GM21737 (cell line): ENCODE measurements around the gene ZBTB43.
A peak's percentile ranks its signal among the peaks of the same experiment; 100 is the strongest.
"Not testable (repeated sequence)": the region's sequence is repeated elsewhere in the genome, so short reads cannot be mapped to it uniquely, and the experiment has no call there.

ENCODE experiments used
- ATAC-seq: cut with Tn5 transposase; IDR thresholded peaks from one replicate; pipeline ENCODE4 v1.9.1; 2021; ENCODE audit warnings: mild to moderate bottlenecking, moderate library complexity; ENCODE audit not compliant: unreplicated experiment

ZBTB43 gene

DNA sequence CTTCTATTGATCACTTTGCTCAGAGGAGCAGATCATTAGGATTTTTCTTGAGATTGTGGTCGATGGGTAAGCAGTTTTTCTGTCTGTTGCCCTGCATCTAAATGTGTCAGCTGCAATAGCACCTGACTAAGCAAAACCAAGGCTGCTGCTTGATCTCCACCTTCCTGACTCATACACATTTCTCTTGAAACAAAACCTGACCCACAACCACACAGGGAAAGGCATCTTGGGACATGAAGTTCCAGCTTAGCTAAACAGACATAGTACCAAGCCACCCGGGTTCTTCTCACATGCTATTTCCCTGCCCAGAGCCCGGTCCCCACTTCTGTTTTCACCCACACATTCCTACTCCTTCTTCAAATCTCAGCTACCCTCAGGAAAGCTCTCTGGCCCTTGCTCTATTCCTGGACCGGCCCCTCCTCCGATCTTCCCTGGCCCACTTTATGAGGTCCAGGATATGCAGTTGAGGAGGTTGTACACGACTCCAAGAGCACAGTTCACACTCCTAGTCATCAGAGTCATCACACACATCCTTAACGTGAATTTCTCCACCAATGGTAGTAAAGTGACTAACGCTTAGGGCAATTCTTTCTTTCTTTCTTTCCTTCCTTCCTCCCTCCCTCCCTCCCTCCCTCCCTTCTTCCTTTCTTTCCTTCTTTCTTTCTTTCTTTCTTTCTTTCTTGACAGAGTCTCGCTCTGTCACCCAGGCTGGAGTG lies 16.0 kb upstream of the ZBTB43 start:
- ATAC-seq, result no peak

DNA sequence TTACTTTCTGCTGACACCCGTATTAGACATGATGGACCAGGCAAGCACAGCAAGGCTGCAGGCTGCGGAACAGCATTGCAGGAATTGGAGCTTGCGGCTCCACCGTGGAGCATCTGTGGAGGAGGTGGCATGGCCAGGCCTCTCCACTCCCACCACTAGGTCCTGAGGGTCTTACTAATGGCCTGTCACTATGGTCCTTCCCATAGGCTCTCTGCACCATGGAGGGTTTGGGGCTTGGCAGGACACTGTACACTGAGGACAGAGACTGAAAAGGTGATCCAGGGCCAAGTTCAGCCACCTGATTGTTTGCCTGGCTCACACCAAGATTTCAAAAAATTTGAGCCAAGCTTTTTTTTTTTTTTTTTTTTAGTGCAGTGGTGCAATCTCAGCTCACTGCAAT lies 14.3 kb upstream of the ZBTB43 start:
- ATAC-seq, result no peak

- no peak for ATAC-seq
Observed at GRCh38 chr9:126791406-126792230, 13.2 kb upstream of the ZBTB43 start.

DNA sequence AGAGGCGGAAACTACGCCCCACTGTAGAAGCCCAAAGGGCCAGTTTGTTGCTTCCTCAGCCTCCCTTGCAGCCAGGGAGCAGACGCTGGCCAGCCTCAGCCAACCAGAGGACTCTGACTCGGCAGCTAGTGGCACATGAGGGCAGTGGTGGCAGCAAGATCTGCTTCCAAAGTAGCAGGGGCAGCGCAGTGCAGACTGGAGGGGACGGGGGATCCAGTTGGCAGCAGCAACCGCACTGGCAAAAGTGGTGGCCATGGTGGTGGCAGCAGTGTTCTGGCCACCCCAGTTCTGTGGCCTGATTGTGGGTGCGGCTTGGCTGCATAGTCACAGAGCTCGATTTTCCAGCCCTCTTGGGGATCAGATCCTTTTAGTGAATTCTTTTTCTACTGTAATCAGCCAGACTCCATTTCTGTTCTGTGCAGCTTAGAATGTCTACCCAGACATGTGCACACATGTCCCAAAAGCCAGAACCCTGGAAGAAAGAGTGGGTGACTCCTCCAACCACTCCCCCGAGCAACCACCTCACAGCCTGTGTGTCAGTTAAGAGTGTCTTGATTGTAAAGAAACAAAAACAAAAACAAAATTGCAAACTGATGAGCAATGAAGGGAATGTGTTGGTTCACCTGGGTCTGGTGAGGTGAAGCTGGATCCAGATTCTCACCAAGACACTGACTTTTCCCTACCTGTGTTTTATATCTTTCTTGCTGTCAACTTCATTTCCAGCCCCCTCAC lies 11.0 kb upstream of the ZBTB43 start:
- ATAC-seq, result no peak

GRCh38 chr9:126794441-126794840 lies 10.4 kb upstream of the ZBTB43 start:
- ATAC-seq, result no peak

DNA sequence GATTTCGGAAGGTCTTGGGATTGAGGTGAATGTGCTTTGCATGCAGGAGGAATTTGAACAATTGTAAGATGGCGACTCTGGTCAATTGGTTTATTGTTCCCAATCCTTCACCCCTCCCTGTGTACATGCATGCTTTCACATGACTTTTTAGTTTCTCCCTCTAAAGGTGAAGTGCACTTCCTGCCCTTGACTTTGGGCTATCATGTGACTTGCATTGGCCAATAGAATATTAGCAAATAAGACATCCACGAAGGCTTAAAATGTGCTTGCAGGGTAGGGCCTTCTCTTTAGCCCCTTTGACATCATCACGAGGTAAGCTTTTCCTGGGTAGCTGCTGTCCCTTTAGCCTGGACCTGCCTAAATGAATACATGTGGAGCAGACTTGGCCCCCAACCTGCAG lies 8.1 kb upstream of the ZBTB43 start:
- no peak for ATAC-seq

DNA sequence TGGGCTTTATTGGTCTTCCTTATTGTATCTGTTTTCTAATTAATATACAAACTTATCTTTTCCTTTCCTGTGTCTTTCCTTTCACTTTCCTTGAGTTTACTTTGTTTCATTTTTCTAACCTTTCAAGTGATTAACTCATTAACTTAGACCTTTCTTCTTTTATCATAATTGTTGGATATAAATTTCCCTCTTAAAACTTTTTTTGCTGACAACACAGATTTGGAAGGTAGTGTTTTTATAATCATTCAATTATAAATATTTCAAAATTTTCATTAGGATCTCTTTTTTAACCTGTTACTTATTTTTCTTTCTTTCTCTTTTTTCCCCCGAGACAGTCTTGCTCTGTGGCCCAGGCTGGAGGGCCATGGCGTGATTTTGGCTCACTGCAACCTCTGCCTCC lies 6.9 kb upstream of the ZBTB43 start:
- ATAC-seq, result no peak

DNA sequence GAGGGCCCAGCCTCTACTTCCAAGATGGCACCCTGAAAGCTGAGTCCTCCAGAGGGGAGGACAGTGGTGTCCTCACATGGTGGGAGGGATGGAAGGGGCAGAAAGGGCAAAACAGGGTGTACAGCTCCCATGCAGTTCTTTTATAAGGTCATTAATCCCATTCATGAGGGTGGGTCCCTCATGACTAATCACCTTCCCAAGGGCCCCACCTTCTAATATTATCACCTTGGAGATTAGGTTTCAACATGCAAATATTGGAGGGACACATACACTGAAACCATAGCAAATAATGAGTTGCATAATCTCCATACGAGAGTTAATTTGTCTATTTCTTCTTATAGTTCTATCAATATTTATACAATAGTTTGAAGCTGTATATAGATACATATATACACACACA lies 5.8 kb upstream of the ZBTB43 start:
- ATAC-seq, result no peak

DNA sequence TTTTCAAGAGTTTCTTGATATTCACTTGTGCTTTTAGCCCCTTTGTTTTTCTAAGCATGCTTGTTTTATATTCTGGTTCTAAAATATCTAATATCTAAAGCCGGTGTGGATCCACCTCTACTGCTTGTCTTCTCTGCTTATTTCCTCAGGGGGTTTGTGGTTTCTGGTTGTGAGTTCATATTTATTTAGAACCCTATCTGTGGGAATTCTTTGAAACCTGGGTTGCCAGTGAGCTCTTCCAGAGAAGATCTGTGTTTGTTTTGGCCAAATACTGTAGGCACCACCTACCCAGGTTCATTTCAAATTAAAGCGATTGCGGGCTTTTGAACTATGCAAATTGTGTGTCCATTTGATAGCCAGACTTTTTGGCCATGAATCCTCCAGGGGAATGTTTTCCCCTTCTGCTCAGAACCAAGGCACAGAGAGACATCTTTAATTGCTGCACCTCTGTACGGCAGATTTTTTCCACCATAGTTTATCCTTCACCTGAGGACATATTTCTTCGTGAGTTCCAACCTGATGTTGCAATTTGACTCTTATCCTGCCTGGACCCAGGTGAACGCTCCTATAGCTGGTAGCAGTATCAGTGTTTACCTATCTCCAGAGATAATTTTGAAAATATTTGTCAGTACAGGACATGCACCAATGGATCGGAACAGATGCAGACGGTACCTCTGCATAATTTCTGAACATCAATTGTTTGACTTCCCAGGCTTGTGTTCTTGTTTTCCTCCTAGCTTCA lies 2.4 kb upstream of the ZBTB43 start:
- ATAC-seq, result no peak

- ATAC-seq, result no peak
Observed at GRCh38 chr9:126804198-126804695, 593 bp upstream of the ZBTB43 start.

DNA sequence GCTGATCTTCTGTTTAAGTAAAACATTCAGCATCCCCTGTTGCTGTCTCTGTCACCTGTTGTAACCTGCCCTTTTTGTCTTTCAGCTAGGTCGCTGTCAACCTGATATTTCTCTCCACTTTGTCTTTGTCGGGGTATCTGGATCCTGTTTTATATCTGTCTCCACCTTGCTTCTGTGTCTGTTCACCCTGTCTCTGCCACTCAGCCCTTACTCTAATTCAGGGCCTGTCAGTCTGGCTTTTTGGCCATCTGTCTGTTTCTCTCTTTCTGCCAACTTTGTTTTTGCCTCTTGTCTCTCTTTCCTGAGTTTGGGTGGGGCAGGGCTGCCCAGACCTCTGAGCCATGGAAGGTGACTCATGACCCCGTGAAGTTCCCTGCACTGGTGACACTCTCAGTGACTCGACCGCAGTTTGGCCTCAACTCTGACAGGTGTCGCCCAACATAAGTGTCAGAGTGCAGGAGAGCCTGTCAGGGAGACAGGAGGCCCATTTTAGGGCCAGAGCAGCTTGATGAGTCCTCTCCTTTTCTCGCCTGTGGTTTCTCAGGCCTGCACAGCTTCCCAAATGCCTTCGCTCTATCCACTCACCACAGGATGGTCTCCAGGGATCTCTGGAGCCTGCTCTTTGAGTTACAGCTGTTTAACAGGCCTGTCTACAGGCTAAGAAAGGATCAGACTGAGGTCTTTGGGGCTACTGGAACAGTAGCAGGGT lies 868 bp downstream of the ZBTB43 start:
- peak; percentile 54 for ATAC-seq

- no peak for ATAC-seq
Observed at GRCh38 chr9:126806336-126806735, 1.5 kb downstream of the ZBTB43 start.

DNA sequence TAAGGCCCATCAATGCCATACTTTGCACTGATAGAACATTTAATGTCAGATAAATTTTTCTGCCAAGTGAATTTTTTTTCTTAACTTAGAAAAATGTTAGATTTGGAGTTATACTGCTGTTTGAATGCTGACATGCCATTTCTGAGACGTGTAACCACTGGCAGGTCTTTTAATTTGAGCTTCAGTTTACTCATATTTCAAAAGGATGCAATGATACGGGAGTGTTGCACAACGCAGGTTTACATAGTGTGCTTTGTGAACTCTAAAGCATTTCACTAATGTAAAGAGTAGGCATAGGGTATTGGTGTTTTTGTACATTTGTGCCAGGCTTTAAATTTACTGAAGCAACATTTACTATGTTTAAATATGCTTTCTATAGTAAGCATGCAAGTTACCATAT lies 4.2 kb downstream of the ZBTB43 start:
- ATAC-seq, result no peak

DNA sequence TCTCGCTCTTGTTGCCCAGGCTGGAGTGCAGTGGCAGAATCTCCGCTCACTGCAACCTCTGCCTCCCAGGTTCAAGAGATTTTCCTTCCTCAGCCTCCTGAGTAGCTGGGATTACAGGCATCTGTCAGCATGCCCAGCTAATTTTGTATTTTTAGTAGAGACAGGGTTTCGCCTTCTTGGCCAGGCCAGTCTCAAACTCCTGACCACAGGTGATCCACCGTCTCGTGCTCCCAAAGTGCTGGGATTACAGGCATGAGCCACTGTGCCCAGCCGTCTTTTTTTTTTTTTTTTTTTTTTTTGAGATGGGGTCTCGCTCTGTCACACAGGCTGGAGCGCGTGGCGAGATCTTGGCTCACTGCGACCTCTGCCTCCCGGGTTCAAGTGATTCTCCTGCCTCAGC lies 5.4 kb downstream of the ZBTB43 start:
- ATAC-seq, result not testable (repeated sequence)

- ATAC-seq, result no peak
Observed at GRCh38 chr9:126813072-126813471, 8.2 kb downstream of the ZBTB43 start.

- no peak for ATAC-seq
Observed at GRCh38 chr9:126814091-126814490, 9.3 kb downstream of the ZBTB43 start.

- not testable (repeated sequence) for ATAC-seq
Observed at GRCh38 chr9:126817615-126818014, 12.8 kb downstream of the ZBTB43 start.

GRCh38 chr9:126818482-126818881 lies 13.6 kb downstream of the ZBTB43 start:
- ATAC-seq, result no peak

GRCh38 chr9:126819482-126819881 lies 14.6 kb downstream of the ZBTB43 start:
- ATAC-seq, result no peak

DNA sequence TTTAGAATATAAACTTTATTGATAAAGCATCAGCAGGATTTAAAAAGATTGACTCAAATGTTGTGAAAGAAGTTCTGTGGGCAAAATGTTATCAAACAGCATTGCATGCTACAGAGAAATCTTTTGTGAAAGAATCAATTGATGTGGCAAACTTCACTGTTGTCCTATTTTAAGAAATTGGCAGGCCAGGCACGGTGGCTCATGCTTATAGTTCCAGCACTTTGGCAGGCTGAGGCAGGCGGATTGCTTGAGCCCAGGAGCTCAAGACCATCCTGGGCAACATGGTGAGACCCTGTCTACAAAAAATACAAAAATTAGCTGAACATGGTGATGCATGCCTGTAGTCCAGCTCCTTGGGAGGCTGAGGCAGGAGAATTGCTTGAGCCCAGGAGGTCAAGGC lies 17.4 kb downstream of the ZBTB43 start:
- no peak for ATAC-seq
